ENCODE data around the gene REEP2.

DNA sequence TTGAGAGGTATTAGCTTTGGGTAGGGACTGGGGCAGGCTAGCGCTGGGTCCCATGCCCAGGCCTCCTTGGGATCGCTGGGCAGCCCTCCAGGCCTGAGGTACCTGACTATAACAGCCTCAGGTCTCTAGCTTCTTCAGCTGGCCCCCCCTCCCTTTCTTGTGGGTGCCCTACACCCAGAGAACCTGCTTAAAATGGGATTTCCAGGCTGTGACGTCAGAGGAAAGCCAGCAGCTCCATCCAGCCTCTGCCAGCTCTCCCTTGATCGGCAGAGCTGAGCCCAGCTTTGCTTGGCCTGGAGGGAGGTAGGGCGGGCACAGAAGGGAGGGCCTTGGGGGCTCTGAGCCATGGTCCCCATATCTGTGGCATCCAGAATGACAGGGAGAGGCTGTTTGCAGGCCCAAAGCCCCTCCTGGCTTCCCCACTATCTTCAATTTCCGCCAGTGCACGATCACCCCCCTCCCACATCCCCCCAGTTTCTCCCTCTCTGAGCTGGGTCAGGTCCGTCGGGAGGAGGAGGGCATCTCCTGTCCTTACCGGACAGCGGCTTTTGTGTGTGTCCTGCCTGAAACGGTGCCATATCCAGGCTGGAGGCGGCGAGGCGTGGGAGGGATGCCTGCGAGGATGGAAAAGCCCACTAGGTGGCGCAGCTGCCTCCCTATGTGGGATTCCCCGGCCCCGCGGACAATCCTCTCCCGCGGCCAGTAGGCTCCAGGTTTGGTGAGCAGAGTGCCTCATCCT lies 10.8 kb downstream of the REEP2 start:
- TF ChIP-seq, protein P1, sequence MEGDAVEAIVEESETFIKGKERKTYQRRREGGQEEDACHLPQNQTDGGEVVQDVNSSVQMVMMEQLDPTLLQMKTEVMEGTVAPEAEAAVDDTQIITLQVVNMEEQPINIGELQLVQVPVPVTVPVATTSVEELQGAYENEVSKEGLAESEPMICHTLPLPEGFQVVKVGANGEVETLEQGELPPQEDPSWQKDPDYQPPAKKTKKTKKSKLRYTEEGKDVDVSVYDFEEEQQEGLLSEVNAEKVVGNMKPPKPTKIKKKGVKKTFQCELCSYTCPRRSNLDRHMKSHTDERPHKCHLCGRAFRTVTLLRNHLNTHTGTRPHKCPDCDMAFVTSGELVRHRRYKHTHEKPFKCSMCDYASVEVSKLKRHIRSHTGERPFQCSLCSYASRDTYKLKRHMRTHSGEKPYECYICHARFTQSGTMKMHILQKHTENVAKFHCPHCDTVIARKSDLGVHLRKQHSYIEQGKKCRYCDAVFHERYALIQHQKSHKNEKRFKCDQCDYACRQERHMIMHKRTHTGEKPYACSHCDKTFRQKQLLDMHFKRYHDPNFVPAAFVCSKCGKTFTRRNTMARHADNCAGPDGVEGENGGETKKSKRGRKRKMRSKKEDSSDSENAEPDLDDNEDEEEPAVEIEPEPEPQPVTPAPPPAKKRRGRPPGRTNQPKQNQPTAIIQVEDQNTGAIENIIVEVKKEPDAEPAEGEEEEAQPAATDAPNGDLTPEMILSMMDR (IDR thresholded peaks at IDR 0.05; ENCODE audit: low read depth, low read length): peak; percentile 82
- TF ChIP-seq, protein P2, sequence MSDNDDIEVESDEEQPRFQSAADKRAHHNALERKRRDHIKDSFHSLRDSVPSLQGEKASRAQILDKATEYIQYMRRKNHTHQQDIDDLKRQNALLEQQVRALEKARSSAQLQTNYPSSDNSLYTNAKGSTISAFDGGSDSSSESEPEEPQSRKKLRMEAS (IDR thresholded peaks at IDR 0.05; ENCODE audit: low read depth, low read length): peak; percentile 60; the same call in 1 of the 2 replicates
- TF ChIP-seq MYC (IDR thresholded peaks at IDR 0.05; ENCODE audit: low read depth, low read length) (peak; percentile 21; the same call in 1 of the 2 replicates), POLR2A (IDR thresholded peaks at IDR 0.05; ENCODE audit: extremely low read depth, insufficient read length) (no peak)

Data from NB4 (cell line).